ENCODE data around the gene ZDHHC1.
"Not testable (repeated sequence)": the region's sequence is repeated elsewhere in the genome, so short reads cannot be mapped to it uniquely, and the experiment has no call there.

The ZDHHC1 gene

GRCh38 chr16:67364600-67365235 lies 51.6 kb downstream of the ZDHHC1 start:
- TF ChIP-seq CTCF (IDR thresholded peaks at IDR 0.05; ENCODE audit: low read depth, low read length), result no peak
- DNase-seq (ENCODE audit: extremely low read depth, low read depth), result no peak

- no peak for DNase-seq (ENCODE audit: extremely low read depth, low read depth)
- no peak for TF ChIP-seq CTCF (IDR thresholded peaks at IDR 0.05; ENCODE audit: low read depth, low read length)
Observed at GRCh38 chr16:67361038-67361437, 55.2 kb downstream of the ZDHHC1 start.

- not testable (repeated sequence) for DNase-seq (ENCODE audit: extremely low read depth, low read depth)
Observed at GRCh38 chr16:67359540-67360269, 56.6 kb downstream of the ZDHHC1 start.

- DNase-seq (ENCODE audit: extremely low read depth, low read depth), result no peak
- TF ChIP-seq CTCF (IDR thresholded peaks at IDR 0.05; ENCODE audit: low read depth, low read length), result no peak
Observed at GRCh38 chr16:67357561-67357960, 58.7 kb downstream of the ZDHHC1 start.

- TF ChIP-seq CTCF (IDR thresholded peaks at IDR 0.05; ENCODE audit: low read depth, low read length), result no peak
- DNase-seq (ENCODE audit: extremely low read depth, low read depth), result no peak
Observed at GRCh38 chr16:67356396-67356795, 59.9 kb downstream of the ZDHHC1 start.

GRCh38 chr16:67352463-67352862 lies 63.8 kb downstream of the ZDHHC1 start:
- DNase-seq (ENCODE audit: extremely low read depth, low read depth), result not testable (repeated sequence)

- TF ChIP-seq CTCF (IDR thresholded peaks at IDR 0.05; ENCODE audit: low read depth, low read length), result no peak
- DNase-seq (ENCODE audit: extremely low read depth, low read depth), result no peak
Observed at GRCh38 chr16:67350324-67350723, 66.0 kb downstream of the ZDHHC1 start.

- TF ChIP-seq CTCF (IDR thresholded peaks at IDR 0.05; ENCODE audit: low read depth, low read length), result peak; percentile 31
- DNase-seq (ENCODE audit: extremely low read depth, low read depth), result no peak
Observed at GRCh38 chr16:67349172-67349571, 67.1 kb downstream of the ZDHHC1 start.

All from AG09319 (cell line).